GM13976 (cell line): ENCODE results near the gene MLYCD.

ENCODE experiments used
- DNase-seq: peaks from one replicate; pipeline ENCODE4 v3.0.0; 2012; ENCODE audit warnings: low spot score
- in situ Hi-C: fragments of 300-500 bp; cut with MboI; formaldehyde crosslinking; loops from one replicate; pipeline ENCODE4 v1.12.0; 2022; ENCODE audit warnings: low sequenced_read_pairs, mixed read lengths, inconsistent platforms; ENCODE audit not compliant: unreplicated experiment
- TF ChIP-seq, protein P1 (sequence below): IDR thresholded peaks from 2 replicates; pipeline ENCODE4 v1.5.1; 2012; ENCODE audit warnings: borderline replicate concordance, mild to moderate bottlenecking; ENCODE audit not compliant: insufficient read depth; ENCODE audit errors: extremely low read depth, missing control alignments, control extremely low read depth

The MLYCD gene

DNA sequence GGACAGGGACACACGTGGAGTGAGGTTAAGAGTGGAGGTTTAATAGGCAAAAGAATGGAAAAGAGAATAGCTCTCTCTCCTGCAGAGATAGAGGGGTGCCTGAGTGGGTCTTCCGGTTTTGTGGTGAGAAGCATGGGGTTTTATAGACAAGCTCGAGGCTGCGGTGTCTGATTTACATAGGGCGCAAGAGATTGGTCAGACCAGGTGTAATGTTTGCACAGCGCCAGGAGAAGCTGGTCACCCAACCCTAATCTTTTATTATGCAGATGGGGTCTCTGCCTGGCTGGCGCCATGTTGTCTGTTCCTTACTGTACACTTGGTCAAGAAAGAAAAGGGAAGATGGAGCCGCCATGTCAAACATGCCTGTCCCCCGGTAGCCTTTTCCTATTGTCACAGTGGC is 44.5 kb upstream of the MLYCD start:
- in situ Hi-C loops, result no loop called here
- DNase-seq, result no peak
- TF ChIP-seq, protein P1, sequence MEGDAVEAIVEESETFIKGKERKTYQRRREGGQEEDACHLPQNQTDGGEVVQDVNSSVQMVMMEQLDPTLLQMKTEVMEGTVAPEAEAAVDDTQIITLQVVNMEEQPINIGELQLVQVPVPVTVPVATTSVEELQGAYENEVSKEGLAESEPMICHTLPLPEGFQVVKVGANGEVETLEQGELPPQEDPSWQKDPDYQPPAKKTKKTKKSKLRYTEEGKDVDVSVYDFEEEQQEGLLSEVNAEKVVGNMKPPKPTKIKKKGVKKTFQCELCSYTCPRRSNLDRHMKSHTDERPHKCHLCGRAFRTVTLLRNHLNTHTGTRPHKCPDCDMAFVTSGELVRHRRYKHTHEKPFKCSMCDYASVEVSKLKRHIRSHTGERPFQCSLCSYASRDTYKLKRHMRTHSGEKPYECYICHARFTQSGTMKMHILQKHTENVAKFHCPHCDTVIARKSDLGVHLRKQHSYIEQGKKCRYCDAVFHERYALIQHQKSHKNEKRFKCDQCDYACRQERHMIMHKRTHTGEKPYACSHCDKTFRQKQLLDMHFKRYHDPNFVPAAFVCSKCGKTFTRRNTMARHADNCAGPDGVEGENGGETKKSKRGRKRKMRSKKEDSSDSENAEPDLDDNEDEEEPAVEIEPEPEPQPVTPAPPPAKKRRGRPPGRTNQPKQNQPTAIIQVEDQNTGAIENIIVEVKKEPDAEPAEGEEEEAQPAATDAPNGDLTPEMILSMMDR, result no peak

DNA sequence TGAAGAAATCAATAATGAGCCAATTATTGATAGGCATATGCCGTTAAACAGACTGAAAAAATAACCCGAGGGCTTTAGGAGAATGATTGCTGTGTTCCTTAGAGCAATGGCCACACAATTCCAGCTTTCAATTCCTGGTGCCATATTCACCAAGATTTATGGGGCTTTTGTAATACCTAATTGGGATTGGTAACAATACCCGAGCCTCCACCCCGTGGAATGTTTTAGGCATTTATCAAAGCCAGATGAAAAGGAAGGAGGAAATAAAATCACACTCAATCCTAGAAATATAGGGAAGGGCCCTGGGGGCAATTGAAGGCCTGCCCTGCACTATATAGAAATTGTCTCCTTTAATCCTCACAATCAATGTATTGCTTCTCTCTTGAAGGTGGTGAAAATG is 42.1 kb upstream of the MLYCD start:
- in situ Hi-C loops, result no loop called here
- TF ChIP-seq, protein P1, result no peak
- no peak for DNase-seq

DNA sequence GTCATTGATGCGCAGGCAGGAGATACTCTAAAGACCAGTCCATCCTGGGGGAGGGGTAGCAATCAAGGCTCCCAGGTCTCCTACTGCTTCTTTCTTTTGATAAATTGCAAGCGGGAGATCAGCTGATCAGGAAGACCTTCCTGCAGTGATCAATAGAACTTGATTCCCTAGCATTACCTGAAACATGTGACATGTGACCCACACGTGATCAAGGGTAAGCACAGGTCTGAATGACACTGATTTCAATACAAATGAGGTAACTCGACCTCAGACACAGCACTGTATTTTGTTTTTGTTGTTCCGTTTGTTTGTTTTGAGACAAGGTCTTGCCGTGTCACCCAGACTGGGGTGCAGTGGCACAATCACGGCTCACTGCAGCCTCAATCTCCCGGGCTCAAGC is 39.6 kb upstream of the MLYCD start:
- TF ChIP-seq, protein P1, result no peak
- in situ Hi-C loops, result no loop called here
- no peak for DNase-seq

DNA sequence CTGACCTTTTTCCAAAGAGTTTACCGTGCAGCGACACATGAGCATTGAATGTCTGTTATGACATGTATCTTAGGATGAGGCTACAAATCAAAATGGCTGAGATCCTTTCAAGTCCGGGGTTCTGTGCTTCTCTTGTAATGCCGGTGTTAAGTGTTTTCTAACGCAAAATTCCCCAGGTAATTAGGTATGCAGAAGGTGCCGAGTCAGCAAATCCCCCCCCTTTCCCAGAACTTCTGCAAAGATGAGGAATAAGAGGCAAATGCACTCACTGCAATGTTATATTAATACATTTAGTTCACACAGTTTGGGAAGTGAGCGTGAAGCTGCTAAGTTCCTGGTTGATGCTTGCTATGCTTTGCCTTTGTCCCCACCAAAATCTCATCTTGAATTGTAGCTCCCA is 36.3 kb upstream of the MLYCD start:
- in situ Hi-C loops, result no loop called here
- no peak for DNase-seq
- TF ChIP-seq, protein P1, result no peak

DNA sequence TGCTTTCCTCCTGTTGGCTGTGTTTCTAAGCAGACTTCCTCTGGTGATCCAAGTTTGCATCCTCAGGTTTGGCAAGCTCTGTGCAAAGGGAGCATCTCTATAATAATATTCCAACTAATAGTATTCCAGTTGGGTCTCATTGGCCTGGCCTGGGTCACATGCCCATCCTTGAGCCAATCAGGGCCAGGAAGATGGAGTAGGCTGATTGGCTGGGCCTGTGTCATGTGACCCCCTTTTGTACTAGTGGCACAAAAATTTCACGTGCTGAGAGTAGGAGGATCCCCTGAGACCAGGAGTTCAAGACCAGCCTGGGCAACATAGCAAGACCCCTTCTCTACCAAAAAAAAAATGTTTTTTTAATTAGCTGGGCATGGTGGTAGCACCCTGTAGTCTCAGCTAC is 35.2 kb upstream of the MLYCD start:
- DNase-seq, result no peak
- TF ChIP-seq, protein P1, result no peak
- in situ Hi-C loops, result no loop called here

DNA sequence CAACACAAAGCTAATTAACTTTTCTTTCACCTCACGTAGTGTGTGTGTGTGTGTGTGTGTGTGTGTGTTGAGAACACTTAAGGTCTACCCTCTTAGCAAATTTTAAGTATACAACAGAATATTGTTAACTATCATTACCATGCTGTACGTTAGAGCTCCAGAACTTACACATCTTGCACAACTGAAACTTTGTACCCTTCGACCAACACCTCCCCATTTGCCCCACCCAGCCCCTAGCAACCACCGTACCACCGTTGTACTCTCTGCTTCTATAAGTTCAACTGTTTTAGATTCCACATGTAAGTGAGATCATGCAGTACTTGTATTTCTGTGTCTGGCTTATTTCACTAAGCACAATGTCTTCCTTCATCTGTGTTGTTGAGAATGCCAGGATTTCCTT is 28.1 kb upstream of the MLYCD start:
- TF ChIP-seq, protein P1, result no peak
- in situ Hi-C loops, result no loop called here
- no peak for DNase-seq

DNA sequence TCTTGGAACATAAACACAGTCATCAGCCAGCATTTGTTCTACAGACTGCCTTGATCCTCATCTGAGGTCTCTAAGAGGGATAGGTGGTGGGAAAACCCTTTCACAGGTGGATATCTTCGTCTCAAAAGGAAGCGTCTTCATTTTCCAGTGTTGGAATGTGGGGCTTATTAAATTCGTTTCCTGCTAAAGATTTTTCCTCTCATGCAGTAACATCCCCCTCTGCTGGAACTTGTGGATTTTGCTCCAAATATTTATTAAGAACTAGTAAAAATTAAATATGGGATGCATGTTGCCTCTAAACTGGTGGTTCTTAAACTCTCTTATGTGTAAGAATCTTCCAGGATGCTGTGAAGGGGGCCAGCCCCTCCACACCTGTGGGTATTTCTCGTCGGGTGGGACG is 20.1 kb upstream of the MLYCD start:
- DNase-seq, result no peak
- TF ChIP-seq, protein P1, result no peak
- in situ Hi-C loops, result no loop called here
